PC-3 (cell line): Measurements from ENCODE around the gene TTC12. TPM values are rescaled to one million over a fixed set of nuclear protein-coding genes. Genes with fewer than 3 reads are reported as not detected.

Experiments
- ATAC-seq: fragments of 200-7000 bp; cut with Tn5 transposase; 2 replicates; pipeline ENCODE4 v1.9.1; 2020; ENCODE audit warnings: mild to moderate bottlenecking, moderate library complexity
- BruUV-seq: library from RNA; stranded (reverse); fragments of 400-500 nt; replicated peaks from 2 replicates; lab custom pipeline; 2021; lab: Mats Ljungman, UMichigan
- CTCF ChIA-PET: fragments of 300-600 bp; sonication (Branson Sonifier 250); formaldehyde crosslinking; loops from one replicate; lab custom pipeline; 2022; ENCODE audit warnings: antibody characterized with exemption; lab: Charles Lee
- POLR2A ChIA-PET: fragments of 300-600 bp; sonication (Branson Sonifier 250); formaldehyde crosslinking; loops from one replicate; lab custom pipeline; 2022; ENCODE audit warnings: antibody characterized with exemption; ENCODE audit not compliant: unreplicated experiment; lab: Charles Lee
- DNase-seq: peaks from one replicate; pipeline ENCODE4 v3.0.0-alpha.2; 2015
- H2AFZ ChIP-seq: fragments of 300-600 bp; sonication (generic); 2 replicates; pipeline ENCODE4 v1.6.0; 2016; ENCODE audit warnings: antibody characterized with exemption, low read length
- H3F3A ChIP-seq: fragments of 300-600 bp; sonication (generic); one replicate; pipeline ENCODE4 v1.6.0; 2017; ENCODE audit warnings: antibody characterized with exemption, low read length, control low read depth, mild to moderate bottlenecking; ENCODE audit not compliant: unreplicated experiment
- H3K27ac ChIP-seq: fragments of 300-600 bp; sonication (generic); 2 replicates; pipeline ENCODE4 v1.5.1; 2016; ENCODE audit warnings: mild to moderate bottlenecking, low read length
- H3K27me3 ChIP-seq: fragments of 300-600 bp; sonication (generic); 2 replicates; pipeline ENCODE4 v1.6.1; 2016; ENCODE audit warnings: low read length, mixed read lengths
- H3K36me3 ChIP-seq: fragments of 300-600 bp; sonication (generic); 2 replicates; pipeline ENCODE4 v1.6.1; 2016; ENCODE audit warnings: low read depth, mixed run types, low read length, mixed read lengths
- H3K4me1 ChIP-seq: fragments of 300-600 bp; sonication (generic); 2 replicates; pipeline ENCODE4 v1.5.1; 2016; ENCODE audit warnings: low read length; ENCODE audit not compliant: insufficient read depth
- H3K4me2 ChIP-seq: fragments of 300-600 bp; sonication (generic); 2 replicates; pipeline ENCODE4 v1.6.0; 2016; ENCODE audit warnings: low read length
- H3K4me3 ChIP-seq: fragments of 300-600 bp; sonication (generic); 2 replicates; pipeline ENCODE4 v1.5.1; 2016; ENCODE audit warnings: mild to moderate bottlenecking, low read length, mixed read lengths
- H3K79me2 ChIP-seq: fragments of 300-600 bp; sonication (generic); 2 replicates; pipeline ENCODE4 v1.6.1; 2017; ENCODE audit warnings: low read length, mixed read lengths
- H3K9ac ChIP-seq: fragments of 300-600 bp; sonication (generic); 2 replicates; pipeline ENCODE4 v1.6.0; 2016; ENCODE audit warnings: mild to moderate bottlenecking, low read length
- H3K9me2 ChIP-seq: fragments of 300-600 bp; sonication (generic); replicated peaks from 2 replicates; pipeline ENCODE4 v1.6.1; 2016; ENCODE audit warnings: mixed run types, low read length, mixed read lengths
- H3K9me3 ChIP-seq: fragments of 300-600 bp; sonication (generic); 2 replicates; pipeline ENCODE4 v1.6.1; 2016; ENCODE audit warnings: low read length, mixed read lengths
- H4K20me1 ChIP-seq: fragments of 300-600 bp; sonication (generic); 2 replicates; pipeline ENCODE4 v1.6.1; 2016; ENCODE audit warnings: low read length, mixed read lengths
- EZH2 ChIP-seq: fragments of 300-600 bp; sonication (generic); IDR thresholded peaks from one replicate; pipeline ENCODE4 v1.6.1; 2017; ENCODE audit warnings: antibody characterized with exemption, mild to moderate bottlenecking, low read length; ENCODE audit not compliant: unreplicated experiment
- EZH2phosphoT487 ChIP-seq: fragments of 300-600 bp; sonication (generic); IDR thresholded peaks from 2 replicates; pipeline ENCODE4 v1.6.1; 2018; ENCODE audit warnings: mild to moderate bottlenecking, antibody characterized with exemption, low read length, borderline replicate concordance
- intact Hi-C: fragments of 100-400 bp; cut with micrococcal nuclease; formaldehyde crosslinking; loops from 2 replicates; pipeline ENCODE4 v1.9.0; 2023
- total RNA-seq: library from RNA; depleted of rRNA; stranded (reverse); fragments of >200 nt; gene quantifications from 2 replicates; pipeline ENCODE4 v1.2.3, GENCODE V29; 2014
- TF ChIP-seq, protein P1 (sequence below): fragments of 300-600 bp; sonication (generic); conservative IDR thresholded peaks from 2 replicates; pipeline ENCODE4 v1.5.1; 2017; ENCODE audit warnings: antibody characterized with exemption, low read depth, mild to moderate bottlenecking, low read length

The TTC12 gene
- total RNA-seq, 1 experiment from 2014 or later, result 13.1 TPM

DNA sequence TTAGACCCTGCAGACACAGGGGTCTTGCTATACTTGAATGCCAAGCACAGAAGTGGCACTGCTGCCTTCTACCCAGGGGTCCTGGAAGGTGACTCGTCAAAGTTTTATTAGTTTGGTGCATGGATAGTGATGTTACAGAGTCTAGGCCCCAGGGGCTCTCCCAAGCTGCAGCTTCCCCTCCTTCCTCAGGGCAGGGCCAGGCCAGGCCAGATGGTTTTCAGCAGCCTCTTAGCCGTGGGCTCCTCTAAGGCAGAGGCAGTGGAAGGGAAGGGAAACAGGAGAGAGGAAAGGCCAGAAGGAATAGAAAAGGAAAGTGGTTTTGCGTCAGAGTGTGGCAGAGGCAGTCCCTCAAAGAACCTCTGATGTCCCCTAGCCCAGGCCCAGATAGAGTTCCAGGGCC is 95.1 kb downstream of the TTC12 start:
- DNase-seq (no peak), ATAC-seq (no peak)
- no peak overlapping the region for H3K9ac ChIP-seq
- no peaks in the 10 kb centered on the region for H3K79me2 ChIP-seq
- no peaks in the 10 kb centered on the region for H4K20me1 ChIP-seq
- H2AFZ ChIP-seq, result no peak overlapping the region
- peaks cover 4% of the 10 kb centered on the region; the same call in 1 of the 2 replicates for H3K27me3 ChIP-seq
- no peaks in the 10 kb centered on the region for H3K36me3 ChIP-seq
- TF ChIP-seq, protein P1, sequence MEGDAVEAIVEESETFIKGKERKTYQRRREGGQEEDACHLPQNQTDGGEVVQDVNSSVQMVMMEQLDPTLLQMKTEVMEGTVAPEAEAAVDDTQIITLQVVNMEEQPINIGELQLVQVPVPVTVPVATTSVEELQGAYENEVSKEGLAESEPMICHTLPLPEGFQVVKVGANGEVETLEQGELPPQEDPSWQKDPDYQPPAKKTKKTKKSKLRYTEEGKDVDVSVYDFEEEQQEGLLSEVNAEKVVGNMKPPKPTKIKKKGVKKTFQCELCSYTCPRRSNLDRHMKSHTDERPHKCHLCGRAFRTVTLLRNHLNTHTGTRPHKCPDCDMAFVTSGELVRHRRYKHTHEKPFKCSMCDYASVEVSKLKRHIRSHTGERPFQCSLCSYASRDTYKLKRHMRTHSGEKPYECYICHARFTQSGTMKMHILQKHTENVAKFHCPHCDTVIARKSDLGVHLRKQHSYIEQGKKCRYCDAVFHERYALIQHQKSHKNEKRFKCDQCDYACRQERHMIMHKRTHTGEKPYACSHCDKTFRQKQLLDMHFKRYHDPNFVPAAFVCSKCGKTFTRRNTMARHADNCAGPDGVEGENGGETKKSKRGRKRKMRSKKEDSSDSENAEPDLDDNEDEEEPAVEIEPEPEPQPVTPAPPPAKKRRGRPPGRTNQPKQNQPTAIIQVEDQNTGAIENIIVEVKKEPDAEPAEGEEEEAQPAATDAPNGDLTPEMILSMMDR, result no peak
- TF ChIP-seq EZH2phosphoT487 (no peak), EZH2 (no peak)
- no peaks in the 10 kb centered on the region for H3K9me3 ChIP-seq
- no peak overlapping the region for H3K4me3 ChIP-seq
- no peaks in the 10 kb centered on the region for H3K4me1 ChIP-seq
- no peaks in the 10 kb centered on the region for H3F3A ChIP-seq
- ChIA-PET CTCF (no interaction called here), POLR2A (no interaction called here)
- no peak overlapping the region for H3K4me2 ChIP-seq
- H3K9me2 ChIP-seq, result no peaks in the 10 kb centered on the region
- no peak overlapping the region for H3K27ac ChIP-seq
- no TSS peak for BruUV-seq
- intact Hi-C loops, result no loop called here

GRCh38 chr11:113410414-113411135 is 96.2 kb downstream of the TTC12 start:
- 0 out of 2 replicates have a peak, but pooled peaks cover 3% of the 10 kb centered on the region for H3K27me3 ChIP-seq
- BruUV-seq, result no TSS peak

More at GRCh38 chr11:113410414-113411135, 96.2 kb downstream of the TTC12 start:
- H3K4me1 ChIP-seq, result no peaks in the 10 kb centered on the region
- H3K4me3 ChIP-seq, result no peak overlapping the region
- no peaks in the 10 kb centered on the region for H3K79me2 ChIP-seq
- H4K20me1 ChIP-seq, result no peaks in the 10 kb centered on the region
- ATAC-seq (no peak), DNase-seq (no peak)
- H3F3A ChIP-seq, result no peaks in the 10 kb centered on the region
- ChIA-PET CTCF (no interaction called here), POLR2A (no interaction called here)
- H3K4me2 ChIP-seq, result no peak overlapping the region
- intact Hi-C loops, result no loop called here
- no peaks in the 10 kb centered on the region for H3K9me2 ChIP-seq
- no peak for TF ChIP-seq EZH2
- TF ChIP-seq, protein P1, result no peak
- no peak for TF ChIP-seq EZH2phosphoT487
- no peak overlapping the region for H3K27ac ChIP-seq
- no peak overlapping the region for H3K9ac ChIP-seq
- H3K36me3 ChIP-seq, result no peaks in the 10 kb centered on the region
- no peak overlapping the region for H2AFZ ChIP-seq
- no peaks in the 10 kb centered on the region for H3K9me3 ChIP-seq
